GM18870 (cell line): Measurements from ENCODE around the gene CELSR1.

Source experiments
- ATAC-seq: cut with Tn5 transposase; IDR thresholded peaks from one replicate; pipeline ENCODE4 v1.9.1; 2021; ENCODE audit warnings: moderate library complexity; ENCODE audit not compliant: unreplicated experiment

The CELSR1 gene

DNA sequence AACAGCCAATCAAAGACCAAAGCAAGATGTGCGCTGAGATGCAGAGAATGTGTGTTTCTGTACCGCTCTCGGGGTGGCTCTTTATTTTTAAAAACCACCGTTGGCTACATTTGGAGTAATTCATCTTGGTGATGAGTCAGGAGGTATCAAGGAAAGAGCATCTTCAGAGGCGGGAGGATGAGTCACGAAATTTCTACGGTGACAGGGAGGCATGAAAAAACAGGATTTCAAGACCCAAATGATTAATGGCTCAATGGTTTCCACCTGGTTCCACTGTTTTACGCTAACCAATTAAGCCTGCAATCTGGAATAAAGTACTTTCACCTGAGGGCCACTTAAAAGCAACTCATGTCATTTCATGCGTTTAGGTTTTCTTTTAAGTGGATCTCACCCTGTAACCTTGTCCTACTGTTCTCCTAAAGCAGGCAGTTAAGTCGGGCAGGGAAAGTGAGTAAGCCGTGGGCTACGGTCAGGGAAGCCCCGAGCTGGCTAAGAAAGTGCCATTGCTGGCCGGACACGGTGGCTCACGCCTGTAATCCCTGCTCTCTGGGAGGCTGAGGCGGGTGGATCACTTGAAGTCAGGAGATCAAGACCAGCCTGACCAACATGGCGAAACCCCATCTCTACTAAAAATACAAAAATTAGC lies 74.6 kb downstream of the CELSR1 start:
- ATAC-seq: no peak

DNA sequence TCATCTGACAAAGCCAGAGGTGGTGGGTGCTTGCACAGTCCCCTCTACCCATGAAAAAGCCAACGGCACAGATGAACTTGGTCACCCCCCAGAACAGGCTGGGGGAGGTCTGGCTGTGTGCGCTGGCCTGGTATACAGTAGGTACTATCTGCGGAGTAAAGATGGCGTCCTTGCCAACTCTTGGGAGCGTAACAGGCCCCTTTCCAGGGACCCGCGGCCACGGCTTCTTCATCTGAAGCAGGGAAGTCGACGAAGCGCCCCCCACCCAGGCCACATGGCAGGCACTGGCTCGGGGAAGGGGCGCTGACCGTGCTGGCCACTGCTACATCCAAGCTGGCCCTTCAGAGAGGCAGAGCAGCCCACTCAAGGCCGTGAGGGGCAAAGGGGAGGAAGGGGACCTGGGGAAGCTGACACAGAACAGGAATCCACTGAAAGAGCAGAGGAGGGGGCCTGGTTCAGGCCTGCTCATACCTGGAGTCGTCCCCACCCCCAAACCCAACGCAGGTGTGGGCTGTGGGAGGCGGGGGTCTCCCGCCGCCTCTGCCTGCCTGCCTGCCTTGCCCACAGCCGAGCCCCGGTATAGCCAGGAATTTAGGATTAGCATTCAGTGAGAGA lies 75.7 kb downstream of the CELSR1 start:
- no peak for ATAC-seq

GRCh38 chr22:46460857-46461256 lies 76.6 kb downstream of the CELSR1 start:
- no peak for ATAC-seq

GRCh38 chr22:46459347-46460065 lies 77.9 kb downstream of the CELSR1 start:
- no peak for ATAC-seq

GRCh38 chr22:46458525-46458924 lies 78.9 kb downstream of the CELSR1 start:
- ATAC-seq: no peak

- ATAC-seq: no peak
Observed at GRCh38 chr22:46457502-46458488, 79.6 kb downstream of the CELSR1 start.

DNA sequence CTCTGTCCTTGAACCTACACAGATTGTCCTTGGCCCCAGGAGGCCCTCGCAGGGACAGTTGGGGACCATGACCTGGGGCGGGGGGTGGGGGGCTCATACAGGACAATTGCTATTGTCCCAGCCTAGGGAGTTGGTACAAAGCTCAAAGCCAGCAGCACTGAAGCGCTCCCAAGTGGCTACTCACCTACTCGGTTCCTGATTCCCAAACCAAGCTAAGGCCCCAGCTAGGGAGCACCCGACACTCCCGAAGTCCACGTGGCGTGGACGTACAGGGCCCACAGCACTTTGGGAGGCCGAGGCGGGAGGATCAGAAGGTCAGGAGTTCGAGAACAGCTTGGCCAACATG lies 80.6 kb downstream of the CELSR1 start:
- ATAC-seq: no peak

GRCh38 chr22:46455446-46455845 lies 82.0 kb downstream of the CELSR1 start:
- ATAC-seq: no peak

DNA sequence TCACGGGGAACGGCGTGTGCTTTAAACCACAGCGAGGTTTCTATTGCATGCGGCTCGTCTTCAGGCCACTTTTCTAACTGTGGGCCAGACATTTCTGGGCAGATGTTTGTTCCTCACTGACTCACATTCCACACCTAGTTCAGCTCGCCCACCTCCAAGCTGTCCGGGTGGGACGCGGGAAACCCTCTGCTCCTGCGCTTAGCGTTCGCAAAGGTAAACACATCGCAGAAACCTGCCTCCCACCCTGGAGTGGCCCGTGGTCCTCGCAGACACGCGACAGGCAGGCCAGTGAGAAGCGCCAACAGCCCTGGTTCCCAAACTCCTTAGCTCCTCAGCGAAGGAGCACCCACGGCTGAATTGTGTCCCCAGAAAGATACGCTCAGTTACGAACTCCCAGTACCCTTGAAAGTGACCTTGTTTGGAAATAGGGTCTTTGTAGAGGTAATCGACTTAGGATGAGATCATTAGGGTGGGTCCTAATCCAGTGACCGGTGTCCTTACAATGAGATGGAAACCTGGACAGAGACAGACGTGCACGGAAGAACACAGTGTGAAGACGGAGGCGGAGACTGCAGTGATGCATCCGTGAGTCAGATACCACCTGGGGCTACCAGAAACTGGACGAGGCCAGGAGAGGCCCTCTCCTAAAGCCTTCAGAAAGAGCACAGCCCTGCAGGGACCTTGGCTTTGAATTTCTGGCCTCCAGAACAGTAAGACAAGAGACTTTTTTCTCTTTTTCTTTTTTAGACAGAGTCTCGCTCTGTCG lies 82.7 kb downstream of the CELSR1 start:
- no peak for ATAC-seq

DNA sequence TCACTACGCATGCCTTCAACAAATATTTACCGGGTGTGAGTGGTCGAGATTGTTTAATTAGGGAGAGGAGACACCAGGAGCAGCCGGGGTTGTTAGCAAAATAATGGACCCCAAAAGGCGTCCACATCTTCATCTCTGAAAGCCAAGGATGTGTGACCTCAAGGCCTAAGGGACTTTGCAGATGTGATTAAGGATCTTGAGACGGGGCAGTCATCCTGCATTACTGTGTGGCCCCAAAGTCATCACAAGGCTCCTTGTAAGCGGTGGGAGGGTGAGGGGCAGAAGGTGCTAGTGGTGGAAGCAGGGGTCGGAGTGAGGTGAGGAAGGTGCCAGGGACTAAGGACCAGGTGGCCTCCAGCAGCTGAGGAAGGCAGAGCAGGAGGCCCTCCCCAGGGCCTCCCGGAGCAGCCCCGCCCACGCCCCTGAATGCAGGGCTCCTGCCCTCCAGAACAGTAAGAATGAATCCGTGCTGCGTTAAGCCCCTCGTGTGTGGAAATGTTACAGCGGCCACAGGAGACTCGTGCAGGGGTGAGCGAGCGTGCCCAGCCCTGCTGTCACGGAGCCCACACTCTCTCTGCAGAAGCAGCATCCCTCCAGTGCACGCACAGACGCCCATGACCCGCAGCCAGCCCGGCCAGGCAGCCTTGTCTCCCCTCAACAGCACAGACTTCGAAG lies 83.5 kb downstream of the CELSR1 start:
- ATAC-seq: no peak

GRCh38 chr22:46453006-46453828 lies 84.2 kb downstream of the CELSR1 start:
- no peak for ATAC-seq

DNA sequence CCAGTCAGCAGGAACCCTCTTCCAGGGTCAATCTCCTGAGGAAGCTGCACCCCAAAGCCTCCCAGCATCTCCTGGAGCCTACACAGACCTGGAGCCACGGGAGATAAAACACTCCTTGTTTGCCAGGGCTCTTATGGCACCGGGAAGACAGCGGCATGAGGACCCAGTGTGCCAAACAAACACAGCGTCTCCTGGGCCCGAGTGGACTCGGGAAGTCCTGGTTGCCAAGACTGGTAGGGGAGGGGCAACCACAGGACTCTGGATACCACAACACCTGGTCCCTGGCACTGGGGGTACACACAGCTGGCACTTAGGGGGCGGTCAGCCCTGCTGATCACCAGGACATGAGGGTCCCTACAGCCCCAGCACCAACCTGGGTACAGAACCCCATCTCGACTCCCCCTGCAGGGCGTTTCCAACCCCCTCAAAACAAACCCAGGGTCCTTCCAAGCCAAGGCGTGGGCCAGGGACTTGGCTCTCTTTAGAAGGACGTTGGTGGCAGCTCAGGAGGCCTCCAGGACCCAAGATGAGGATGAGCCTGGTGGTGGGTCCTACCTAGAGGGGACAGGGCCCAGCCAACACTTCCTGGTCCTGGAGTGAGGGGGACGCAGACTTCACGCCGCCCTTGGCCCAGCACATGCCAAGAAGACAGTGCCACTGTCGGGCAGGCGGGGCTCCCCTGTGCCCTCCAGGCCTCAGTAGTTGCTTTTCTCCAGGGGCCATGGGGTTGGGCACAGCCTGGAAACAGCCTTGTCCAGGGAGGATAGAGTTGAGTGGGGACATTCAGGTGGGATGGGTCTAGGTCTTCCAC lies 85.0 kb downstream of the CELSR1 start:
- ATAC-seq: no peak

- no peak for ATAC-seq
Observed at GRCh38 chr22:46451741-46452140, 85.7 kb downstream of the CELSR1 start.

- no peak for ATAC-seq
Observed at GRCh38 chr22:46450931-46451561, 86.4 kb downstream of the CELSR1 start.

DNA sequence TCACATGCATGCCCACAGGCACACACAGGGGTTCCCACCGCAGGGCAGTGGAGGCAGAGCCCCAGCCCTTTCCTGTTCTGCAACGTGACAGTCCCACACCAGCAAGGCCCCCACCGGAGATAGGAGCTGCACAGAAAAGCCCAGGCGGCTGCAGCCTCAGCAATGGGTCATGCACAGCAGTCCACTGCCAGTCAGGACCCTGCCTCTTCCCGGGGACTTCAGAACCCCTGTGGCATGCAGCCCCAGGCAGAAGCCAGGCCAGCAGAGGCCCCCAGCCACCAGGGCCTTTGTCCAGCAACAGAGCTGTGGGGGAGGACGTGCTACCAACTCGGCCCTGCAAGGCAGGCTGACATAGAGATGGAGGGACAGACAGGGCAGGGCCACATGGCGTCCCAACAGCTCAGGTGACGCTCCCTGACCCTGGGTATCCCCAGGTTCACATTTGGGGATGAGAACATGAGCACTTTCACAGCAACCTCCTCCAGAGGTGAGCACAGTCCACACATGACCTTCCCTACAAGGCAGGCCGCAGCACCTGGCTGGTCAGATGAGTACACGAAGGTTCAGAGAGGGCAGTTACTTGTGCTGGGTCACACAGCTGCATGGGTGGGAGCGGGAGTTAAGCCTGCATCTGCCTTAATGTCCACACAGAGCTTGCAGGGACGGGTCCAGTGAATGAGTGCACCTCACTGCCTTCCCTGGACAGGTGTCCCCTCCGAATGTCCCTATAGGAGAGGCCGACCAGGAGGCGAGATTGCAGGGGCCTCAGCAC lies 87.3 kb downstream of the CELSR1 start:
- ATAC-seq: no peak

DNA sequence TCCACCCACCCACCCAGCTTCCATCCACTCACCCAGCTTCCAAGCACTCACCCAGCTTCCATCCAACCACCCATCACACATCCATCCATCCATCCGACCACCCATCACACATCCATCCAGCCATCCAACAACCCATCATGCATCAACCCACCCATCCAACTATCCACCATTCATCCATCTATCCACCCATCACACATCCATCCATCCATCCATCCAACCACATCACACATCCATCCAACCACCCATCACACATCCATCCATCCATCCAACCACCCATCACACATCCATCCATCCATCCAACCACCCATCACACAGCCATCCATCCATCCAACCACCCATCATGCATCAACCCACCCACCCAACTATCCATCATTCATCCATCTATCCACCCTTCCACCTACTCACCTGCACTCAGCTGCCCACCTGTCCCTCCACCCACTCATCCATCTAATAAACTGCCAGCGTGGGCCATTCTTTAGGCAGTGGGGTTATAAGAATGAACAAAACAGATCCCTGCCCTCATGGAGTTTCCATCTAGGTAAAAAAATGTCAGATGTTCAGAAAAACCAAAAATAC lies 88.2 kb downstream of the CELSR1 start:
- ATAC-seq: no peak

DNA sequence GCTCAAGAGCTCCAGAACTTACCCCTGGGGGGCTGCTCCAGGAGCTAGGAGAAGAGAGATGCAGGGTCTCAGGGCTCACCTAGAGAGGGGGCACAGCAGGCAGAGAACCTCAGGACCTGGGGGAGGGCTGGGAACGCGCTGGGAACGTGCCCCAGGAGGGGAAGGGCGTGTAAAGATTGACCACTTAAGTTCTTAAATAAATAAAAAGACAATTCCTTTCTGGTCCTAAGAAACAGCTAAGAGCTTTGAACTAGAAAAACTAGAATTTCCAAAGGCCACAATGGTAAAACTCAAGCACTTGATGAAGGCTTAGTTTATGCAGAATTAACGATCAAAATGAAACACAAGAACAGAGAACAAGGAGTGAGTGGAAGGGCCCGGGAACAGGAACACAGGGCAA lies 89.1 kb downstream of the CELSR1 start:
- ATAC-seq: no peak
